A673 (cell line): Measurements from ENCODE around the gene FRAT1.

Experiments
- CTCF ChIP-seq: fragments of 300-800, 200-600 bp; sonication (generic); conservative IDR thresholded peaks from 2 replicates; pipeline ENCODE4 v1.5.1; 2017; ENCODE audit warnings: low read depth, mild to moderate bottlenecking, antibody characterized with exemption, low read length, moderate library complexity, mixed read lengths
- EZH2 ChIP-seq: fragments of 200-600 bp; sonication (generic); IDR thresholded peaks from 2 replicates; pipeline ENCODE4 v1.6.1; 2017; ENCODE audit warnings: borderline replicate concordance, low read depth, mild to moderate bottlenecking, mixed read lengths, antibody characterized with exemption, low read length; ENCODE audit not compliant: poor library complexity, severe bottlenecking

GRCh38 chr10:97356918-97357317 lies 37.8 kb downstream of the FRAT1 start:
- TF ChIP-seq CTCF (no peak), EZH2 (no peak)
